K562 (cell line): ENCODE data around the gene COQ5. TPM values are rescaled to one million over a fixed set of nuclear protein-coding genes. Genes with fewer than 3 reads are reported as not detected.

Source experiments
- ARNT ChIP-seq, 2 experiments: fragments of 450-650 bp; IDR thresholded peaks; 2 replicates each; pipeline ENCODE4 v1.6.1; 2016; ENCODE audit warnings: mild to moderate bottlenecking in 1 of 2
- BCOR ChIP-seq: fragments of 450-650 bp; IDR thresholded peaks from 2 replicates; pipeline ENCODE4 v1.6.1; 2016
- BRF1 ChIP-seq: IDR thresholded peaks from 3 replicates; pipeline ENCODE4 v1.6.1; 2011; ENCODE audit warnings: borderline replicate concordance, mild to moderate bottlenecking; ENCODE audit not compliant: insufficient read length; ENCODE audit errors: extremely low read depth
- CSDE1 ChIP-seq, 2 experiments: fragments of 450-650 bp; IDR thresholded peaks; 2 replicates each; pipeline ENCODE4 v1.6.1; 2016; ENCODE audit warnings: mild to moderate bottlenecking in 1 of 2
- FOXA3 ChIP-seq, 2 experiments: fragments of 450-650 bp in 1 of 2; sonication (generic) in 1 of 2; formaldehyde crosslinking; IDR thresholded peaks in 1 of 2; conservative IDR thresholded peaks in 1 of 2; 2 replicates each; pipeline versions ENCODE4 v1.4.0 to v1.8.0; 2020 to 2022; ENCODE audit warnings: mild to moderate bottlenecking in 2 of 2, missing genetic modification reagents in 1 of 2
- KAT8 ChIP-seq: fragments of 450-650 bp; IDR thresholded peaks from 2 replicates; pipeline ENCODE4 v1.6.1; 2016; ENCODE audit warnings: low read depth, mild to moderate bottlenecking
- KHSRP ChIP-seq: fragments of 450-650 bp; IDR thresholded peaks from 2 replicates; pipeline ENCODE4 v1.6.1; 2017
- MTA1 ChIP-seq: fragments of 450-650 bp; IDR thresholded peaks from 2 replicates; pipeline ENCODE4 v1.6.1; 2017; ENCODE audit warnings: borderline replicate concordance
- MTF1 ChIP-seq: fragments of 250-450 bp; sonication (Bioruptor Pico); IDR thresholded peaks from 2 replicates; pipeline ENCODE4 v1.9.0; 2021; ENCODE audit warnings: moderate library complexity, mild to moderate bottlenecking, inconsistent platforms, borderline replicate concordance
- PHF21A ChIP-seq: fragments of 450-650 bp; IDR thresholded peaks from 2 replicates; pipeline ENCODE4 v1.6.1; 2017; ENCODE audit warnings: low read depth, borderline replicate concordance
- PML ChIP-seq: IDR thresholded peaks from 2 replicates; pipeline ENCODE4 v1.6.1; 2012; ENCODE audit warnings: low read length, inconsistent platforms
- POLR2AphosphoS2 ChIP-seq: IDR thresholded peaks from 2 replicates; pipeline ENCODE4 v1.6.1; 2012; ENCODE audit warnings: low read length, improper control_type of control experiment
- POLR2B ChIP-seq: fragments of 450-650 bp; IDR thresholded peaks from 2 replicates; pipeline ENCODE4 v1.6.1; 2018; ENCODE audit warnings: low read depth; ENCODE audit not compliant: partially characterized antibody
- PTTG1 ChIP-seq: fragments of 450-650 bp; IDR thresholded peaks from 2 replicates; pipeline ENCODE4 v1.6.1; 2016; ENCODE audit warnings: low read depth, mild to moderate bottlenecking, missing genetic modification characterization, missing compliant biosample characterization
- RFX1 ChIP-seq: fragments of 450-650 bp; IDR thresholded peaks from 2 replicates; pipeline ENCODE4 v1.6.1; 2016; ENCODE audit warnings: mild to moderate bottlenecking, moderate library complexity
- SAFB2 ChIP-seq: fragments of 200-400 bp; formaldehyde crosslinking; IDR thresholded peaks from 2 replicates; pipeline ENCODE4 v1.6.1; 2018; ENCODE audit warnings: borderline replicate concordance, low read length, low read depth, moderate library complexity; ENCODE audit not compliant: severe bottlenecking
- TCFL5 ChIP-seq: fragments of 250-450 bp; sonication (Bioruptor Pico); conservative IDR thresholded peaks from 2 replicates; pipeline ENCODE4 v1.6.1; 2021; ENCODE audit warnings: mild to moderate bottlenecking, moderate library complexity, matching md5 sums
- ZBTB8A ChIP-seq: fragments of 450-650 bp; IDR thresholded peaks from 2 replicates; pipeline ENCODE4 v1.6.1; 2018; ENCODE audit warnings: mild to moderate bottlenecking, moderate library complexity; ENCODE audit not compliant: partially characterized antibody
- ZNF253 ChIP-seq: fragments of 250-450 bp; sonication (Bioruptor Pico); conservative IDR thresholded peaks from 2 replicates; pipeline ENCODE4 v1.6.1; 2021; ENCODE audit warnings: mild to moderate bottlenecking
- ZNF274 ChIP-seq: IDR thresholded peaks from 2 replicates; pipeline ENCODE4 v1.6.1; 2011; ENCODE audit warnings: low read depth, mild to moderate bottlenecking, low read length, moderate library complexity, borderline replicate concordance
- ZNF316 ChIP-seq: fragments of 450-650 bp; IDR thresholded peaks from 2 replicates; pipeline ENCODE4 v1.6.1; 2016
- ZNF79 ChIP-seq: fragments of 250-450 bp; sonication (Bioruptor Pico); IDR thresholded peaks from 2 replicates; pipeline ENCODE4 v1.4.0; 2020; ENCODE audit warnings: low read depth, mild to moderate bottlenecking, moderate library complexity
- polyA plus RNA-seq, 8 experiments: library from polyadenylated mRNA; depleted of rRNA in 4 of 8; stranded (reverse) in 5 of 8; unstranded in 3 of 8; fragments of >200 nt; fragmentation: Nextera tagmentation in 2 of 8; fragmentation: Illumina TruSeq in 1 of 8; extraction: Ambion mirVana in 2 of 8; extraction: Trizol in 1 of 8; gene quantifications; 2 replicates each; pipeline versions ENCODE4 v1.2.1 to v1.2.3, GENCODE V29; 2011 to 2014; ENCODE audit warnings: inconsistent platforms in 1 of 8, missing spikeins in 1 of 8
- total RNA-seq, 7 experiments: library from RNA; depleted of rRNA in 6 of 7; stranded (reverse); fragments of >200 nt in 6 of 7; fragmentation: Illumina TruSeq in 2 of 7; extraction: Trizol in 2 of 7; gene quantifications; 2 replicates each; pipeline versions ENCODE4 v1.2.1 to v1.2.3, GENCODE V29; 2011 to 2021; ENCODE audit warnings: low replicate concordance in 1 of 7
- TF ChIP-seq, protein P1 (sequence below): sonication (generic); formaldehyde crosslinking; IDR thresholded peaks from 2 replicates; pipeline ENCODE4 v1.8.0; 2022; ENCODE audit warnings: mild to moderate bottlenecking, missing genetic modification reagents
- TF ChIP-seq, protein P2 (sequence below): fragments of 450-650 bp; IDR thresholded peaks from 2 replicates; pipeline ENCODE4 v1.6.1; 2017; ENCODE audit warnings: antibody characterized with exemption, mild to moderate bottlenecking
- TF ChIP-seq, protein P3 (sequence below): fragments of 450-650 bp; formaldehyde crosslinking; IDR thresholded peaks from 2 replicates; pipeline ENCODE4 v1.4.0; 2020; ENCODE audit warnings: mild to moderate bottlenecking, moderate library complexity
- TF ChIP-seq, protein P4 (sequence below): fragments of 250-450 bp; sonication (Bioruptor Pico); IDR thresholded peaks from 2 replicates; pipeline ENCODE4 v1.8.0; 2022; ENCODE audit warnings: moderate library complexity, mild to moderate bottlenecking, inconsistent platforms

COQ5 gene
- total and polyA plus RNA-seq, 9 of the 15 experiments (the other 6 are each of a cell fraction or from before 2014, with no cell fraction given) = 19.2 to 59.7 (median 30.4) TPM

DNA sequence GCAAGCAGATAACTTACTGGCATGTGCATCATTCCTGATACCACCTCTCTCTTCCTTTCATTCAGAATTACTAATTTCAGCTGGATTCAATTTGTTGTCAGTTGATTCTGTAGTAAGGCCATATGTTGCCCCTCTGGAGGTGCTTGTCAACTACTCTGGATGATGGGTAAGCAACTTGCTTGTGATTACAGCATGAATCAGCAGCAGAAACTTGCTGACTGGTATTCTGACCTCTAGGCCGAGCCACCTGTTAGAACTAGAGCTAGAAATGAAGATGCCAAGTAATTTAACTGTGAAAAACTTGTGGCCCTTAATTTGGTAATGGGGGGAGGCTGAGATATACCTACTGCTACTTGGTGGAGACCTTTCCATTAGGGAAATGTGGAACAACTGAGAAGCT is 10.3 kb upstream of the COQ5 start (continued):
- TF ChIP-seq SAFB2 = no peak
- TF ChIP-seq ARNT (IDR thresholded peaks at IDR 0.05) = no peak
- no peak for TF ChIP-seq ZNF253 (CRISPR knock-in tag)
- TF ChIP-seq ZNF316 = peak; percentile 97
- TF ChIP-seq PTTG1 = no peak
- no peak for TF ChIP-seq POLR2B
- TF ChIP-seq ZNF274 = no peak
- no peak for TF ChIP-seq CSDE1 (IDR thresholded peaks at IDR 0.05)
- TF ChIP-seq FOXA3 (CRISPR knock-in tag; conservative IDR thresholded peaks at IDR 0.05 in 1 of 2, IDR thresholded peaks at IDR 0.05 in 1 of 2) = no peak
- no peak for TF ChIP-seq MTF1
- TF ChIP-seq, protein P1, sequence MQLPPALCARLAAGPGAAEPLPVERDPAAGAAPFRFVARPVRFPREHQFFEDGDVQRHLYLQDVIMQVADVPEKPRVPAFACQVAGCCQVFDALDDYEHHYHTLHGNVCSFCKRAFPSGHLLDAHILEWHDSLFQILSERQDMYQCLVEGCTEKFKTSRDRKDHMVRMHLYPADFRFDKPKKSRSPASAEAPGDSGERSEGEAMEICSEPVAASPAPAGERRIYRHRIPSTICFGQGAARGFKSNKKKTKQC (CRISPR knock-in tag) = no peak
- no peak for TF ChIP-seq MTA1
- no peak for TF ChIP-seq TCFL5 (CRISPR knock-in tag)
- no peak for TF ChIP-seq KHSRP
- TF ChIP-seq KAT8 = no peak
- TF ChIP-seq, protein P2, sequence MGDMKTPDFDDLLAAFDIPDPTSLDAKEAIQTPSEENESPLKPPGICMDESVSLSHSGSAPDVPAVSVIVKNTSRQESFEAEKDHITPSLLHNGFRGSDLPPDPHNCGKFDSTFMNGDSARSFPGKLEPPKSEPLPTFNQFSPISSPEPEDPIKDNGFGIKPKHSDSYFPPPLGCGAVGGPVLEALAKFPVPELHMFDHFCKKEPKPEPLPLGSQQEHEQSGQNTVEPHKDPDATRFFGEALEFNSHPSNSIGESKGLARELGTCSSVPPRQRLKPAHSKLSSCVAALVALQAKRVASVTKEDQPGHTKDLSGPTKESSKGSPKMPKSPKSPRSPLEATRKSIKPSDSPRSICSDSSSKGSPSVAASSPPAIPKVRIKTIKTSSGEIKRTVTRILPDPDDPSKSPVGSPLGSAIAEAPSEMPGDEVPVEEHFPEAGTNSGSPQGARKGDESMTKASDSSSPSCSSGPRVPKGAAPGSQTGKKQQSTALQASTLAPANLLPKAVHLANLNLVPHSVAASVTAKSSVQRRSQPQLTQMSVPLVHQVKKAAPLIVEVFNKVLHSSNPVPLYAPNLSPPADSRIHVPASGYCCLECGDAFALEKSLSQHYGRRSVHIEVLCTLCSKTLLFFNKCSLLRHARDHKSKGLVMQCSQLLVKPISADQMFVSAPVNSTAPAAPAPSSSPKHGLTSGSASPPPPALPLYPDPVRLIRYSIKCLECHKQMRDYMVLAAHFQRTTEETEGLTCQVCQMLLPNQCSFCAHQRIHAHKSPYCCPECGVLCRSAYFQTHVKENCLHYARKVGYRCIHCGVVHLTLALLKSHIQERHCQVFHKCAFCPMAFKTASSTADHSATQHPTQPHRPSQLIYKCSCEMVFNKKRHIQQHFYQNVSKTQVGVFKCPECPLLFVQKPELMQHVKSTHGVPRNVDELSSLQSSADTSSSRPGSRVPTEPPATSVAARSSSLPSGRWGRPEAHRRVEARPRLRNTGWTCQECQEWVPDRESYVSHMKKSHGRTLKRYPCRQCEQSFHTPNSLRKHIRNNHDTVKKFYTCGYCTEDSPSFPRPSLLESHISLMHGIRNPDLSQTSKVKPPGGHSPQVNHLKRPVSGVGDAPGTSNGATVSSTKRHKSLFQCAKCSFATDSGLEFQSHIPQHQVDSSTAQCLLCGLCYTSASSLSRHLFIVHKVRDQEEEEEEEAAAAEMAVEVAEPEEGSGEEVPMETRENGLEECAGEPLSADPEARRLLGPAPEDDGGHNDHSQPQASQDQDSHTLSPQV = no peak; the same call in 1 of the 2 replicates
- no peak for TF ChIP-seq ZNF79
- TF ChIP-seq, protein P3, sequence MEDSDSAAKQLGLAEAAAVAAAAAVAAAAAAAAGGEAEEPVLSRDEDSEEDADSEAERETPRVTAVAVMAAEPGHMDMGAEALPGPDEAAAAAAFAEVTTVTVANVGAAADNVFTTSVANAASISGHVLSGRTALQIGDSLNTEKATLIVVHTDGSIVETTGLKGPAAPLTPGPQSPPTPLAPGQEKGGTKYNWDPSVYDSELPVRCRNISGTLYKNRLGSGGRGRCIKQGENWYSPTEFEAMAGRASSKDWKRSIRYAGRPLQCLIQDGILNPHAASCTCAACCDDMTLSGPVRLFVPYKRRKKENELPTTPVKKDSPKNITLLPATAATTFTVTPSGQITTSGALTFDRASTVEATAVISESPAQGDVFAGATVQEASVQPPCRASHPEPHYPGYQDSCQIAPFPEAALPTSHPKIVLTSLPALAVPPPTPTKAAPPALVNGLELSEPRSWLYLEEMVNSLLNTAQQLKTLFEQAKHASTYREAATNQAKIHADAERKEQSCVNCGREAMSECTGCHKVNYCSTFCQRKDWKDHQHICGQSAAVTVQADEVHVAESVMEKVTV (CRISPR knock-in tag) = no peak
- TF ChIP-seq, protein P4, sequence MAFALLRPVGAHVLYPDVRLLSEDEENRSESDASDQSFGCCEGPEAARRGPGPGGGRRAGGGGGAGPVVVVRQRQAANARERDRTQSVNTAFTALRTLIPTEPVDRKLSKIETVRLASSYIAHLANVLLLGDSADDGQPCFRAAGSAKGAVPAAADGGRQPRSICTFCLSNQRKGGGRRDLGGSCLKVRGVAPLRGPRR (CRISPR knock-in tag) = no peak
- no peak for TF ChIP-seq ZBTB8A
- TF ChIP-seq POLR2AphosphoS2 = no peak
- TF ChIP-seq BCOR = no peak
- TF ChIP-seq BRF1 = no peak
- no peak for TF ChIP-seq RFX1
- no peak for TF ChIP-seq PML
- no peak for TF ChIP-seq PHF21A
